Thyroid gland (tissue), 4 donors: Measurements from ENCODE around the gene PARD3.

Source experiments
- POLR2A ChIP-seq, 2 donors: fragments of 450-650 bp; IDR thresholded peaks; one replicate each; pipeline ENCODE4 v1.6.1; 2017; ENCODE audit warnings: antibody characterized with exemption in 2 of 2, mild to moderate bottlenecking in 2 of 2, moderate library complexity in 1 of 2
- TF ChIP-seq, protein P1 (sequence below), 6 experiments: fragments of 200-600 bp in 3 of 6; fragments of 450-650 bp in 3 of 6; sonication (generic) in 3 of 6; IDR thresholded peaks; one replicate each; pipeline ENCODE4 v1.5.1; 2016 to 2019; ENCODE audit warnings: antibody characterized with exemption in 6 of 6, mild to moderate bottlenecking in 2 of 6, inconsistent platforms in 1 of 6, moderate library complexity in 1 of 6

DNA sequence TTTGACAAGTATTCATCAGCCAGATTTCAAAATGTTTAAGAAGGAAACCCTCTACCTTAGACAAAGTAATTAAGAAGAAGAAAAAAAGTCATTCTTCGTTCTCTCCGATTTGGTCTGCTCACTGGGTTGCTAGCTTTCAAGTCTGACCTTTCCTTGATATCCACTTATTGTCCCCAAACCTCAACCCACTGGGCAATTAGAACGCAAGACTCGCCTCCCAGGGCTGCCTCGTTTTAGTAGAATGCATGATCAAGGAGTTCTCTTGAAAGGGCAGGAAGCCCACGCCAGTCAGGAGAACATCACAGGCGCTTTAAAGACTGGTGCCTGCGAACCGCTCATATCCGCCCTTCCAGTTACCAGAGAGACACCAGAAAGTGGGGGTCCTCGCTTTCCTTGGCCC is 637.7 kb downstream of the PARD3 start:
- no peak for TF ChIP-seq POLR2A (IDR thresholded peaks at IDR 0.05)
- TF ChIP-seq, protein P1, sequence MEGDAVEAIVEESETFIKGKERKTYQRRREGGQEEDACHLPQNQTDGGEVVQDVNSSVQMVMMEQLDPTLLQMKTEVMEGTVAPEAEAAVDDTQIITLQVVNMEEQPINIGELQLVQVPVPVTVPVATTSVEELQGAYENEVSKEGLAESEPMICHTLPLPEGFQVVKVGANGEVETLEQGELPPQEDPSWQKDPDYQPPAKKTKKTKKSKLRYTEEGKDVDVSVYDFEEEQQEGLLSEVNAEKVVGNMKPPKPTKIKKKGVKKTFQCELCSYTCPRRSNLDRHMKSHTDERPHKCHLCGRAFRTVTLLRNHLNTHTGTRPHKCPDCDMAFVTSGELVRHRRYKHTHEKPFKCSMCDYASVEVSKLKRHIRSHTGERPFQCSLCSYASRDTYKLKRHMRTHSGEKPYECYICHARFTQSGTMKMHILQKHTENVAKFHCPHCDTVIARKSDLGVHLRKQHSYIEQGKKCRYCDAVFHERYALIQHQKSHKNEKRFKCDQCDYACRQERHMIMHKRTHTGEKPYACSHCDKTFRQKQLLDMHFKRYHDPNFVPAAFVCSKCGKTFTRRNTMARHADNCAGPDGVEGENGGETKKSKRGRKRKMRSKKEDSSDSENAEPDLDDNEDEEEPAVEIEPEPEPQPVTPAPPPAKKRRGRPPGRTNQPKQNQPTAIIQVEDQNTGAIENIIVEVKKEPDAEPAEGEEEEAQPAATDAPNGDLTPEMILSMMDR (IDR thresholded peaks at IDR 0.05): no peak
